Measurements from ENCODE around the gene ANKRD11.

ANKRD11 gene

GRCh38 chr16:89420204-89420603 is 70.2 kb downstream of the ANKRD11 start:
- Histone ChIP-seq H3K9ac (no peak overlapping the region), H3K36me3 (ENCODE audit: control insufficient read depth, insufficient read depth, low read length) (no peaks in the 10 kb centered on the region), H3K4me2 (ENCODE audit: low read length) (no peak overlapping the region), H3K4me1 (no peaks in the 10 kb centered on the region), H3K79me2 (peaks cover 83% of the 10 kb centered on the region), H3K9me3 (ENCODE audit: control insufficient read depth, low read length) (no peaks in the 10 kb centered on the region), H3K4me3 (ENCODE audit: low read depth, low read length) (no peak overlapping the region), H2AFZ (no peak overlapping the region), H3K27ac (no peak overlapping the region), H3K27me3 (ENCODE audit: control insufficient read depth, insufficient read depth, low read length) (no peaks in the 10 kb centered on the region)
- TF ChIP-seq CTCF (IDR thresholded peaks at IDR 0.05), result no peak

GRCh38 chr16:89418352-89418751 is 72.0 kb downstream of the ANKRD11 start:
- no peak overlapping the region for H3K4me3 ChIP-seq (ENCODE audit: low read depth, low read length)
- no peaks in the 10 kb centered on the region for H3K9me3 ChIP-seq (ENCODE audit: control insufficient read depth, low read length)
- no peak overlapping the region for H3K27ac ChIP-seq
- no peaks in the 10 kb centered on the region for H3K36me3 ChIP-seq (ENCODE audit: control insufficient read depth, insufficient read depth, low read length)
- peaks cover 85% of the 10 kb centered on the region for H3K79me2 ChIP-seq
- no peak for TF ChIP-seq CTCF (IDR thresholded peaks at IDR 0.05)
- no peak overlapping the region for H3K9ac ChIP-seq
- no peaks in the 10 kb centered on the region for H3K4me1 ChIP-seq
- no peak overlapping the region for H3K4me2 ChIP-seq (ENCODE audit: low read length)
- no peak overlapping the region for H2AFZ ChIP-seq
- no peaks in the 10 kb centered on the region for H3K27me3 ChIP-seq (ENCODE audit: control insufficient read depth, insufficient read depth, low read length)

- Histone ChIP-seq H3K79me2 (peaks cover 82% of the 10 kb centered on the region), H3K36me3 (ENCODE audit: control insufficient read depth, insufficient read depth, low read length) (no peaks in the 10 kb centered on the region), H3K4me2 (ENCODE audit: low read length) (no peak overlapping the region), H3K27ac (no peak overlapping the region), H2AFZ (no peak overlapping the region), H3K4me3 (ENCODE audit: low read depth, low read length) (no peak overlapping the region), H3K9ac (no peak overlapping the region), H3K27me3 (ENCODE audit: control insufficient read depth, insufficient read depth, low read length) (no peaks in the 10 kb centered on the region), H3K9me3 (ENCODE audit: control insufficient read depth, low read length) (no peaks in the 10 kb centered on the region), H3K4me1 (no peaks in the 10 kb centered on the region)
- no peak for TF ChIP-seq CTCF (IDR thresholded peaks at IDR 0.05)
Observed at GRCh38 chr16:89417352-89417751, 73.0 kb downstream of the ANKRD11 start.

GRCh38 chr16:89413811-89414585 is 76.4 kb downstream of the ANKRD11 start:
- H3K4me3 ChIP-seq (ENCODE audit: low read depth, low read length), result no peak overlapping the region
- H3K4me1 ChIP-seq, result peaks cover 7% of the 10 kb centered on the region
- H3K9ac ChIP-seq, result no peak overlapping the region
- H2AFZ ChIP-seq, result no peak overlapping the region
- H3K79me2 ChIP-seq, result peaks cover 80% of the 10 kb centered on the region
- no peaks in the 10 kb centered on the region for H3K36me3 ChIP-seq (ENCODE audit: control insufficient read depth, insufficient read depth, low read length)
- H3K4me2 ChIP-seq (ENCODE audit: low read length), result no peak overlapping the region
- no peak for TF ChIP-seq CTCF (IDR thresholded peaks at IDR 0.05)
- no peak overlapping the region for H3K27ac ChIP-seq
- H3K27me3 ChIP-seq (ENCODE audit: control insufficient read depth, insufficient read depth, low read length), result no peaks in the 10 kb centered on the region
- no peaks in the 10 kb centered on the region for H3K9me3 ChIP-seq (ENCODE audit: control insufficient read depth, low read length)

GRCh38 chr16:89412811-89413210 is 77.5 kb downstream of the ANKRD11 start:
- no peak overlapping the region for H3K4me3 ChIP-seq (ENCODE audit: low read depth, low read length)
- no peak overlapping the region for H3K27ac ChIP-seq
- no peak for TF ChIP-seq CTCF (IDR thresholded peaks at IDR 0.05)
- H3K27me3 ChIP-seq (ENCODE audit: control insufficient read depth, insufficient read depth, low read length), result no peaks in the 10 kb centered on the region
- H3K4me2 ChIP-seq (ENCODE audit: low read length), result no peak overlapping the region
- H3K9me3 ChIP-seq (ENCODE audit: control insufficient read depth, low read length), result no peaks in the 10 kb centered on the region
- peaks cover 80% of the 10 kb centered on the region for H3K79me2 ChIP-seq
- H3K9ac ChIP-seq, result no peak overlapping the region
- no peak overlapping the region for H2AFZ ChIP-seq
- H3K4me1 ChIP-seq, result peaks cover 7% of the 10 kb centered on the region
- H3K36me3 ChIP-seq (ENCODE audit: control insufficient read depth, insufficient read depth, low read length), result no peaks in the 10 kb centered on the region

Data from parathyroid adenoma (tissue), 2 donors.